Cerebellar nuclear complex (tissue), 1 donor: ENCODE data around the gene GCHFR.

Experiments used
- DNase-seq, 2 experiments: peaks; one replicate each; lab custom pipeline; 2025; lab: John Stamatoyannopoulos, UW

Gene GCHFR

DNA sequence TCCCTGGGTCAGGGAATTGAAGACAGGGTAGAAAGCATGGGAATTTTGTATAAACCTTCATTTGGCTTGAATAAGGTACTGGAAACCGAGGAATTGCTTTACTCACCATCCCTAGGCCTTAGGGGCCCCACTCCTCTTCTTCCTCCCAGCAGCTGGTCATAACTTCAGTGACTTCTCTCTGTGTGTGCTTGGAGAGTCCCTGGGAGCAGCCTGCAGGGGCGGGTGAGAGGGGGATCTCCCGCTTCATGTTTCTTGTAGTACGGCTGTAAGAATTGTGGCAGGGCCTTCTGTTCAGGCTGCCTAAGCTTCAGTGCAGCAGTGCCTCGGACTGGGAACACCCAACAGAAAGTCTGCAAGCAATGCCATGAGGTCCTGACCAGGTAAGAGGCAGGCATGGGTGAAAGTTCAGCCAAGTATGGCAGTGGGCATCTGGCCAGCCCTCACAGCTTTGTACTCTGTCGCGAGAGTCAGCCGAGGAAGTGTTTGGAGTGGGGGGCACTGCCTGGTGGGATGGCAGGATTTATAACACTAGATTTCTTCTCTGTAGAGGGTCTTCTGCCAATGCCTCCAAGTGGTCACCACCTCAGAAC lies 45.1 kb downstream of the GCHFR start:
- no peak for DNase-seq

- DNase-seq = no peak
Measured at GRCh38 chr15:40812721-40813425, 49.0 kb downstream of the GCHFR start.

GRCh38 chr15:40815042-40815698 lies 51.3 kb downstream of the GCHFR start:
- no peak for DNase-seq
